Stimulated activated CD8-positive, alpha-beta memory T cell treated with anti-CD3 and anti-CD28 coated beads, Interleukin-12 subunit alpha, Interleukin-12 subunit beta, amount 100 ng/mL, for 1 hour (primary cell): ENCODE data around the gene AP1G1.
A peak's percentile ranks its signal among the peaks of the same experiment; 100 is the strongest.

Experiments used
- DNase-seq: peaks from one replicate; pipeline ENCODE4 v3.0.0-alpha.2; 2020; ENCODE audit warnings: low read depth

AP1G1 gene

GRCh38 chr16:71754108-71754507, 54.5 kb downstream of the AP1G1 start:
- DNase-seq, result no peak

- DNase-seq, result no peak
These were observed 60.4 kb downstream of the AP1G1 start for GRCh38 chr16:71748226-71748625.

- peak; percentile 8 for DNase-seq
These were observed 62.1 kb downstream of the AP1G1 start for GRCh38 chr16:71746442-71747046.

GRCh38 chr16:71738855-71739254, 69.8 kb downstream of the AP1G1 start:
- no peak for DNase-seq

GRCh38 chr16:71737501-71737900, 71.1 kb downstream of the AP1G1 start:
- DNase-seq, result no peak

- no peak for DNase-seq
These were observed 74.1 kb downstream of the AP1G1 start for GRCh38 chr16:71734511-71734910.

- no peak for DNase-seq
These were observed 76.0 kb downstream of the AP1G1 start for GRCh38 chr16:71732587-71732986.

- DNase-seq, result no peak
These were observed 80.9 kb downstream of the AP1G1 start for GRCh38 chr16:71727551-71728324.

GRCh38 chr16:71726476-71727315, 81.9 kb downstream of the AP1G1 start:
- DNase-seq, result no peak

GRCh38 chr16:71724320-71724751, 84.3 kb downstream of the AP1G1 start, which contains the start of gene PHLPP2:
TSS of gene PHLPP2 (minus strand) at chr16:71724701. CDS start at chr16:71714795, 9,906 bp downstream.
- no peak for DNase-seq

- peak; percentile 54 for DNase-seq
These were observed 84.9 kb downstream of the AP1G1 start for GRCh38 chr16:71723537-71724319.

- peak; percentile 33 for DNase-seq
These were observed 85.7 kb downstream of the AP1G1 start for GRCh38 chr16:71722801-71723536.

GRCh38 chr16:71721066-71721740, 87.4 kb downstream of the AP1G1 start:
- no peak for DNase-seq

- DNase-seq, result no peak
These were observed 96.1 kb downstream of the AP1G1 start for GRCh38 chr16:71712501-71712900.

GRCh38 chr16:71711789-71712188, 96.8 kb downstream of the AP1G1 start:
- DNase-seq, result no peak

- no peak for DNase-seq
These were observed 99.3 kb downstream of the AP1G1 start for GRCh38 chr16:71709229-71709781.

GRCh38 chr16:71708696-71709095, 99.9 kb downstream of the AP1G1 start:
- DNase-seq, result no peak

- no peak for DNase-seq
These were observed 101.4 kb downstream of the AP1G1 start for GRCh38 chr16:71707199-71707598.

- no peak for DNase-seq
These were observed 102.6 kb downstream of the AP1G1 start for GRCh38 chr16:71706046-71706445.

- DNase-seq, result no peak
These were observed 105.3 kb downstream of the AP1G1 start for GRCh38 chr16:71703333-71703732.
